NCI-H345 treated with DMSO at 0.1 percent for 48 hours (cell line): ENCODE results near the gene ZNF213.
A peak's percentile ranks its signal among the peaks of the same experiment; 100 is the strongest.
"Not testable (repeated sequence)": the region's sequence is repeated elsewhere in the genome, so short reads cannot be mapped to it uniquely, and the experiment has no call there.

Experiments used
- DNase-seq: peaks from one replicate; lab custom pipeline; 2025; ENCODE audit not compliant: unreplicated experiment; lab: John Stamatoyannopoulos, UW

The ZNF213 gene

DNA sequence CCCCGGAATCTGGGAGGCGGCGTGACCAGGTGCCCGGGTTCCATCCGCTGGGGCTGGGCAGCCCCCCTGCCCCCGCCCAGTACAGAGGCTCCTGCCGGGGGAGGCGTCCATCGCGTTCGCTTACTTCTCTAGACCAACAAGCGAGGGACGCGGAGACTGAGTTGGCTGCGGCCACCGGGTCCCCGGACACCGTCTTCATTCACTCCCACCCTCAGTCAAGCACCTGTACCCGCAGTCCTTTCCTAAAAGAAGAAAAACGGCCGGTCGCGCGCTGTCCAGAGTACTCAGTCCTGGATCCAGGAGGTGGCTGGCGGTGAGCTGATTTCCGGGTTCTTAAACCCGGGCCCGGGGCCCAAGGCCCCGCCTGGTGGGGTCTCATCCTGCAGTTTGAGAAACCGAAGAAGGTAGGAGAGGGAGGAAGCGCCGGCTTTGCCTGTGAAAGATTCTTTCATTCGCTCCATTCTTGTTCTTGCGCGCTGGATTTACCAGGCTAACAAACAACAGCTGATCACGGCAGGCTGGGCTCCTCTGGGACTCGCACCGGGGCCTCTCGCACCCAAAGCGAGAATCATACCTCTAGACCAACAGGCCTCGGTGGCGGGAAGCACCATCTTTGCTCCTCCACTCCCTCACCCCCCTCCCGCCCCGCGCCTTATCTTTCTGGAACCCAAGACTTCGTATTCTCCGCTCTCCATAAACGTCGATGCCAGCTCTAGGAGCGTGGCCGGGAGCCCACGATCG lies 35.8 kb downstream of the ZNF213 start:
- DNase-seq, result no peak

DNA sequence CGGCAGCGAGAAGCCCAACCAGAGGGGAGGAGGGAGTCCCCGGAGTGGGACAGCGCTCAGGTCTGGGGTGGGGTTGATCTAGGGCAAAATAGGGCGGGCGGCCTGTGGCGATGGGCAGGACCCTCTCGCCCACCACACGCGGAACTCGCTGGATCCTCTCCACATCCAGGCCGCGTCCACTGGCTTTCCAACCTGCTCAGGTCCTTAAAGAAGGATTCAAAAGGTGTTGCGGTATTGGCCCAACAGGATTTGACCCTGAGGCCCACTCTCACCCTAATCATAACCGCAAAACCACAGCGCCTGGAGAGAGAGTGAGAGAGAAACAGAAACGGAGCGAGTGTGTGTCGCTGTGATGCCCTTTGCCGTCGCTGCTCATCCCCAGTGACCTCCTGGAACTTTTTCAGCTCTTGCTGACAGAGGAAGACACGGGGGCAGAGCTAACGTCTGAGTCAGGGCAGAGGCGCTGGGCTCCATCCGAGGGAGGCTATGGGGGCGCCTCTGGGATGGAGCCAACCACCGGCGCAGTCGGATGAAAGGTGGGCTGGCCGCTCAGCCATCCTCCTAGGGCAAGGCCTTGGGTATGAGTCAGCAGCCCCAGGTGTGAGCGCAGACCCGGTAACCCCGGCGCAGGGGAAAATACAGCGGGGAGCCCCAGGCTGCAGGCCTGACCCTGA lies 36.5 kb downstream of the ZNF213 start:
- no peak for DNase-seq

DNA sequence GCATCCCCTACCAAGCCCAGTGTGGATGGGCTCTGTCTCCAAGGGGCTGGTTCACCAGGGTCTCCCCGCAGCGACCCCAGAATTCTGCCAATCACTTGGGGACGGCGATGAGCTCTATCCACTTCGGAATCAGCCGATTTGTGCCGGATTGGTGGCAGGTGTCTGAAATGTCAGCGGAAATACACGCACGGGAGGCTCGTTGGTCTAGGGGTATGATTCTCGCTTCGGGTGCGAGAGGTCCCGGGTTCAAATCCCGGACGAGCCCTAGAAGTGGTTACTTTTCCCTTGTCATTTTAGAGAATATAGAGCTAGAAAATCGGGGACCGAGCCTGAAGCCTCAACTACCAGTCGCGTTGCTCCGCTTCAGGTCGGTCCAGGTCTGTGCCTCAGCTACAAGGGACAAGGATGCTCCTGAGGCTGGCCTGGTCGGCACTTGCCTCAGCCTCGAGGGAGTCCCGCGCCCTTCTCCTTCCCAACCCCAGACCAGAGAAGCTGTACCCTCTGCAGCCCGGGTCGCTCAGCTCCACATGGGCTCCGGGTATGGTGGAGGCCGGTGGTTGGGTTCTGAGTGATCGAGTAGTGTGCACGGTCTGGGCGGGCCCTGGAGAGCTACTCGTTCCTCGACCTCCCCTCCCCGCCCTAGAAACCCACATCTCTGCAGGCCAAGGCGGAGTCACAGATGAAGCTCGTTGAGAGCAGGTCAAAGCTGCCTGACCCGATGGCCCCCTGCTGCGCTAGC lies 37.2 kb downstream of the ZNF213 start:
- no peak for DNase-seq

DNA sequence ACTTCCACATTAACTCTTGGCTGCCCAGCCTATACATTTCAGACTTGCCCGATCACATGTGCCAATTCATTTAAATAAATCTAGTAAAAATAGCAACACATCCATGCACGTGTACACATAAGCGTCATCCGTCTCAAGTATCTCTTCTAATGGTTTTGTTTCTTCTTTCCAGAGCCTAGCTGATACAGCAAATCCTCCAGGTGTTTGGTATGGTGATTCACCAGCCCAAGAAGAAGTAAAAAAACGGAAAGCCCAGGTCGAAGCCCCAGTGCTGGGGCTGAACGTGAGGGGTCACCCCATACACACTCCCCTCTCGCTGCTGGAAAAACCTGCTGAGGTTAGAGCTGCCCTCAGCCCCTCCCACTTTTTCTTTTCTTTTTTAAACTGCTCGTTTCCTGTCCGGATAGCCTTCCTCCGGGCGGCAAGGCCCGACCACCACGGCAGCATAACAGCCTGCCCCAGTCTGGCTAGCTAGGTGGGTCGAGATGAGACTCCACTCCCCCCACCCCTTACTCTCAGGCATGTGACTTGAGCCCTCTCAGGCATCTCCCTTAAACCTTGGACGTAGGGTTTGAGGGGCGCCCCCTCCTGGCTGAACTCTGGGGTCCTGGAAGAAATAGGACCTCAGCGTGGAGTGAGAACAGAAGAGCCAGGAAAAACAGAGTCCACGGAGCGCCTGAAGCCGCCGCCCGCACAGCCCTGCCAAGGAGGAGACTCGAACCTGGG lies 39.2 kb downstream of the ZNF213 start:
- no peak for DNase-seq

DNA sequence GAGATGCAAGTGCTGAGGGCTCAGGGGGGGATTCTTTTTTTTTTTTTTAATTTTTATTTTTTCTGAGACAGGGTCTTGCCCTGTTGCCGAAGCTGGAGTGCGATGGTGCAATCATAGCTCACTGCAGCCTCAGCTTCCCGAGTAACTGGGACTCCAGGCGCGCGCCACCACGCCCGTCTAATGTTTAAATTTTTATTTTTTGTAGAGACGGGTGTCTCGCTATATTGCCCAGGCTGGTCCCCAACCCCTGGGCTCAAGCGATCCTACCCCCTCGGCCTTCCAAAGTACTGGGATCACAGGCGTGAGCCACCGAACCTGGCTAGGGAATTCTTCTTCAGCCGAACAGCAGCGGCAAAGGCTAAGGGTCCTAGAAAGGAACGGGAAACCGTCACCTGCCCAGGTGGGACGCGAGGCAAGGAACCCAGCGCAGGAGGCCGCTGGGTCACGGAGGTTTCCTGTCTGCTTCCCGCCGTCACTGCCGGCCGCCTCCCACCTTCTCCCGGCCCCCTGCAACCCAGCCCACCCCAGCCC lies 39.9 kb downstream of the ZNF213 start:
- DNase-seq, result no peak

DNA sequence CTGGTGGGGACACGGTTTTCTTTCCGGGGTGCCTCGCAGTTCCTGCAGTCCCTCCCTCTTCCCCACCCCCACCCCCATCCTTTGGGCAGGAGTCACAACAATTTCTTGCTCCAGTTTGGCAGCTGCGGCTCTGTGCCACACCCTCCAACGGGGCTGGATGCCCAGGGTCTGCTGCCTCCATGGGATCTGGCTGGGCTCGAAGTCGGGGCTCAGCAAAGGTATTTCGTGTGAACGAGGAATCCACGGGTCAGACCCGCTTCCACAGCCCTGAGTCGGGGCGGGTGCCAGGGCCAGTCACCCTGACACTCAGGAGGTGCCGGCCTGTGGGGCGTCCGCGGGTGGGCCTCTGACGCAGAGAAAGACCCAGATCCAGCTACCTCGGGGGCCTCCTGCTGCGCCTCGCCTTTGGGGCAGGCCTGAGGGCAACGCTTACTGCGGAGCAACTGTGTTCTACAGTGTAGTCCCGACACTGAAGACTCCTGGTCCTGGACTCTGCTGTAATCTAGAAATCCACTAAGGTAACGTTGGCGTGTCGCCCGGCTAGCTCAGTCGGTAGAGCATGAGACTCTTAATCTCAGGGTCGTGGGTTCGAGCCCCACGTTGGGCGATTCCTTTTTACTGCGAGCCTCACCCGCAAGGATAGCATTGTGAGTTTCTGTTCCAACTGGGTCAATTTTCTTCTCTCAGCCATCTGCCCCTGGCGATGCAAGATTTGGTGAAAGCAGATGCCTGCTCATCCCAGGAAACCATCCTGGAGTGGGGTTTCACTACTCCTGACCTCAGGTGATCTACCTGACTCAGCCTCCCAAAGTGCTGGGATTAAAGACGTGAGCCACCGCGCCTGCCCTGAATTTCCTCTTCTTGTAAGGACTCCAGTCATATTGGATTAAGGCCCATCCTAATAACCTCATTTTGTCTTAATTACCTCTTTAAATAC lies 40.6 kb downstream of the ZNF213 start:
- DNase-seq, result no peak

DNA sequence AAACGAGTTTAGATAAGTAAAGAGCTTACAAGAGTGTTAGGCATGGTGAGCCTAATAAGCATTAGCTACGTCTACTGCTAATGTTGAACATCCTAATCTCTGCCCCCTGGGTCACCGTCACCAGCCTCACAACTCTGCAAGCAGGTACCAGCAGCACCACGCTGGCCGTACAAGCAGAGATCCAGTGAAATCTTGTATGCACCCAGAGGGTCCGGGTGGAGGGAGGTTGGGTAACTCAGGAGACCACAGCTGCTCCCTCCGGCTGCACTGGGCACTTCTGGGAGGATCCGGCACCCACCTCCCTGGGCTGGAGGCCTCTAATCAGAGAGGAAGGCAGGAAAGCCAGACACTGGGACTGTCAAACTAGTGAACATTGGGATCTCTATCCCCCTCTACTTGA lies 44.8 kb downstream of the ZNF213 start:
- no peak for DNase-seq

DNA sequence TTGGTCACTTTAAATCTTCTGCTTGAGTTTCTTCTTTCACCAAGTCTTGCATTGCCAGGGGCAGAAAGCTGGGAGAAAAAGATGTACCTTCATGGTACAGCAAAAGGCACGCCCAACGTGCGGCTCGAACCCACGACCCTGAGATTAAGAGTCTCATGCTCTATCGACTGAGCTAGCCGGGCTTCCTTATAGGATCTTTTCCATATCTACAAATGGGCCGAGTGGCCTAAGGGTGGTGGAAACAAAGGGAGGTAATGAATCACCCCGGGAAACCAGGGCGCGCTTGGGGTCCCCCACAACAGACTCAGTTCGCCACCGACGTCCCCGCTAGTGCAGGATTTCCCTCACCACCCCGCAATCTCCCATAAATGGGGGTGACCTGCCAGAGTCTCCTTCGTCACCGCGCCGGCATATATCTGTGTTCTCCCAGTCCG lies 45.6 kb downstream of the ZNF213 start:
- no peak for DNase-seq

DNA sequence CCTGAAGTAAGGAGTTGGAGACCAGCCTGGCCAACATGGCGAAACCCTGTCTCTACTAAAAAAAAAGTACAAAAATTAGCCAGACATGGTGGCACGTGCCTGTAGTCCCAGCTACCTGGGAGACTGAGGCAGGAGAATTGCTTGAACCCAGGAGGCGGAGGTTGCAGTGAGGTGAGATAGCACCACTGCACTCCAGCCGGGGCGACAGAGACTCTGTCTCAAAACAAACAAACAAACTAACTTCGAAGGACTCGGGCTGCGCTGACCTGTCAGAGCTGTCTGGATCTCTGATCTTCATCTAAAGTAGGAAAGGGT lies 47.4 kb downstream of the ZNF213 start:
- not testable (repeated sequence) for DNase-seq

DNA sequence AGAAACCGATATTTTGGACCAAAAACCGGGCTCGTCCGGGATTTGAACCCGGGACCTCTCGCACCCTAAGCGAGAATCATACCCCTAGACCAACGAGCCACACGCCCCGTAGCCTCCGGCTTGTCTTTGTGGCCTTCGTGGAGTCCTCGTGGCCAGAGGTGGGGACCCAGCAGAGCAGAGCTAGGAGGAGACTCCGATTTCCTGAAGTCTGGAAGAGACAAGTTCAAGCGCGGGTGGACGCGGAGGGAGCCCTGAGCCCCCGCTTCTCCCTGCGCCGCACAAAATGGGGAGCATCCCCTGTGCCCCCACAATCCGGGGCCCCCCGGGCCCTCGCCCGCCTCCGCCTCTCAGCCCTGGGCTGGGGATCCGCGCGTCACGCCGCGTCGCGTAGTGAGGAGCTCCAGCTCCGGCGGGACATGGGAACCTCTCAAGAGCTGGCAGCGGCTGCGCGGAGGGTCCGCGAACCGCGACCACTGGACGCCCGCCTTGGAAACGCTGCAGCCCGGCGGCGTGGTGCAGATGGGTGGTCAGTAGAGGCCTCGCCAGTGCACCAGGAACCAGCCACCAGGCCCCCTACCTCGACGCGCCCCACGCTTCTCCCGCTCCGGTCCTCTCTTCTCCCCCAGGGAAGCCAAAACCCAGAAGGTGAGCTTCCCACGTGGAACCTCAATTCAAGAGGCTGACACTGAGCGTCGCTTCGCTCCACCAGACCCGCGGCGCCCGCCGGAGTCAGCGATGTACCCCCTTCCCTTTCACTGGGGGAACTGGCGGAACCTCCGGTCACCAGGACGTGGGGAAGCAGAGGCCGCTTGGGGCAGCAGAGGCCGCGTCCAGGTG lies 48.0 kb downstream of the ZNF213 start:
- no peak for DNase-seq

DNA sequence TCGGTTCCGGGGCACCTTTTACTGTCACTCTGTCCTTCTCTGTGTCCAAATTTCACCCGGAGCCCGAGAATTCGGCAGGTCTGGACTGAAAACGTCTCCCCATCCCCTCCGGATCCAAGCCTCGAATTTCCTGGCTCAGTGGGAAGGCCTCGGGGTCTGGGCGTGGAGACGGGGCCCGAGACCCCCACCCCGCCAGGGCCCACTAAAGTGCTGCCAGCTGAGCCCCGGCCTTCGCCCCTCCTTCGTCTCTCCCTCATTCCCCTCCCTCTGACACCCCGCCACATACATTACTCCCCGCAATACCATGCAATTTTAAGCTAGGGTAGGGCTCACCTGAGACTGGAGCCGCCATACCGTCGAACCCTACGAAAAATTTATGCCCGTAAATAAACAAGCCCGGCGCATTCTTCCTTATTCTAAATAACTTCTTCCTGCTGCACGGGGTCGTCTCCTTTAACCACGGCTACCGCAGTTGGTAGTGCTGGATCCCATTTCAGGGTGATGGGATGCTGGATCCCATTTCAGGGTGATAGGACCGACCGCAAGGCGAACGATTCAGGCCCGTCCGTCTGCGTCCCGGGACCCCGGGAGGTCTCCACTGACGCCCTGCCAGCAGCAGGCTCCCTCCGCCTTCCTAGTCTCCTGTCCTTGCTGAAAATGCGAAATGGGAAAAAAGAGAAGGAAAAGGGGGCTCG lies 48.8 kb downstream of the ZNF213 start:
- peak; percentile 19 for DNase-seq

DNA sequence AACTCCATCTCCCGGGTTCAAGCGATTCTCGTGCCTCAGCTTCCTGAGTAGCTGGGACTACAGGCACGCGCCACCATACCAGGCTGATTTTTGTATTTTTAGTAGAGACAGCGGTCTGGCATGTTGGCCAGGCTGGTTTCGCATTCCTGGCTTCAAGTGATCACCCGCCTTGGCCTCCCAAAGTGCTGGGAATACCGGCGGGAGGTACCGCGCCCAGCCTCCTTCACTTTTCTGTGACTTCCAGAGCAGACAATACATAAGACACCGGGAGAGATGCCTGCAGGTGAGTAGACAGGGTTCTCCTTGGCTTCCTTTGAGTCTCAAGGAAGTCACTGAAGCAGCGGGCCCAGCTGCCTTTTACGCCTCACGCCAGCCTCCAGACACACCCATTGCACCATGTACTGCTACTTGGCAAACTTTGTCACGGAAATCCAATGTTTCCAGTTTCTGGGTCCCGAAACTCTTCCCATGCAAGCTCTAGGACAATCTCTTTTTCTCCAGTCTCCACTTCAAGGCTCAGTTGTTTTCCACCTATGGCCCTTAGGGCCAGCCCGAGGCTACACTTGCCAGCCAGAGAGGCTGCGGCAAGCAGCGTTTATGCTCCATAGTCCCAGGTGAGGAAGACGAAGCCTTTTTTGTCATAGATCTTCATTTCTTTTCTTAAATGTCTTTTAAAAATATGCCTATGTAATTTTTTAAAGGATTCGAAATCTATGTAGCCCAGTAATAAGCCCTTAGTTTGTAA lies 52.3 kb downstream of the ZNF213 start:
- DNase-seq, result no peak

DNA sequence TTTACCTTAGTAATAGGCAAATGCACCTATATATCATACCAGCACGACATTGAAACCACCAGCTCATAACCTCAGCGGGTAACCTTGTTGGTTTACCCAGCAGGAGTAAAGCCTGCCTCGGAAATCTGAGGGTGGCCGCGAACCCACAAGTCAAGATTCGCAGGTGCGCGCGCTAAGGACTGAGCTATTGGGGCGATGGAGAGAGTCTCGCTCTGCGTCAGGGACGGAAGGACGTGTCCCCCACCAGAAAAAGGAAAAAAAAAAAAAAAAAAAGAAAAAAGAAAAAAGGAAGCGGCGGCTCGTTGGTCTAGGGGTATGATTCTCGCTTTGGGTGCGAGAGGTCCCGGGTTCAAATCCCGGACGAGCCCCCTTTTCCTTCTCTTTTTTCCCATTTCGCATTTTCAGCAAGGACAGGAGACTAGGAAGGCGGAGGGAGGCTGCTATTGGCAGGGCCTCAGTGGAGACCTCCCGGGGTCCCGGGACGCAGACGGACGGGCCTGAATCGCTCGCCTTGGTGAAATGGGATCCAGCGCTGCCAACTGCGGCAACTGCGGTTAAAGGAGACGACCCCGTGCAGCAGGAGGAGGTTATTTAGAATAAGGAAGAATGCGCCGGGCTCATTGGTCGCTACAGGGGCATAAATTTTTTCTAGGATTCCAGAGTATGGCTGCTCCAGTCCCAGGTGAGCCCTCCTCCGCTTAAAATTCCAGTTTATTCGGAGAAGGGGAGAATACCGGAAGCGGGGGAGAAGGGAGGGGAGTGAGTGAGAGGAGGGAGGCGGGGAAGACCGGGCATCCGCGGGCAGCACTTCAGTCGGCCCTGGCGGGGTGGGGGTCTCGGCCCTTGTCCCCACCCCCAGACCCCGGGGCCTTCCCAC lies 53.2 kb downstream of the ZNF213 start, which contains the start of gene OR1F1:
TSS of gene OR1F1 (plus strand) at position 407 of the 877 bp plus-strand sequence.
- peak; percentile 36 for DNase-seq

DNA sequence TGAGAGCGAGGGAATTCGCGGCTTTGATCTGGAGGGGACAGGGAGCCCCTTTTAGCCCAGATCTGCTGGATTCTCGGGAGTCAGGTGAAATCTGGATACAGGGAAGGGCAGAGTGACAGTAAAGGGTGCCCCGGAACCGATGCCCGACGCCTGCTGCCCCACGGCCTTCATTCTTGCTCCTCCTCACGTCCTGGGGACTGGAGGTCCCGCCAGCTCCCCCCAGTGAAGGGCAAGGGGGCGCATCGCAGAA lies 53.8 kb downstream of the ZNF213 start:
- no peak for DNase-seq

DNA sequence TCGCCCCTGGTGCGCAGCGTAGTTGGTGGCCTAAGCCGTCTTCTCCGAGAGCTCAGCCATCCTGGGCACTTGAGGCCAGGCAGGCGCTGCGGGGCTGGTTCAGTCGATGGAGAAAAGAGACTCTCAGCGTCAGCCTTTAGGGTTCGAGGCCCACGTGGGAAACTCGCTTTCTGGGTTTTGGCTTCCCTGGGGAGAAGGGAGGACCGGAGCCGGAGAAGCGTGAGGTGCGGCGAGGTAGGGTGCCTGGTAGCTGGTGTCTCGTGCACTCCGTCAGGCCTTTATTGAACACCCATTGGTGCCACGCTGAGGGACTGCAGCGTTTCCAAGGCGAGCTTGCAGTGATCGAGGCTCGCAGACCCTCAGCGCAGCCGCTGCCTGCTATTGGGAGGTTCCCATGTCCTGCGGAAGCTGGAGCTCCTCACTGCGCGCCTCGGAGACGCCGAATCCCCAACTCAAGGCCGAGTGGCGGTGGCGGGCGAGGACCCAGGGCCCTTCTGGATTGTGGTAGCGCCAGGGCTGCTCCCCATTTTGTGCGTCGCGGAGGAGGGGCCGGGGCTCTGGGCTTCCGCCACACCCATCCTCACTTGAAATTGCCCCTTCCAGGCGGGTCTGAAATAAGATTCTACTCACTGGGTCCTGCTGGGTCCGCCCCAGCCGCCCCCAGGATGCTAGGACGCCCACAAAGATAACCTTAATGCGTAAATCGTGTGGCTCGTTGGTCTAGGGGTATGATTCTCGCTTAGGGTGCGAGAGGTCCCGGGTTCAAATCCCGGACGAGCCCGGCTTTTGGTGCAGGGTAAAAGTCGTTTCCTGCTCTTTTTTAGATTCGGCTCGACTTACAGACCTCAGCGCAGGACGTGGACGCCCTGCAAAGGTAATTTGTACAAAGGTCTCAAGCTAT lies 54.3 kb downstream of the ZNF213 start:
- no peak for DNase-seq

DNA sequence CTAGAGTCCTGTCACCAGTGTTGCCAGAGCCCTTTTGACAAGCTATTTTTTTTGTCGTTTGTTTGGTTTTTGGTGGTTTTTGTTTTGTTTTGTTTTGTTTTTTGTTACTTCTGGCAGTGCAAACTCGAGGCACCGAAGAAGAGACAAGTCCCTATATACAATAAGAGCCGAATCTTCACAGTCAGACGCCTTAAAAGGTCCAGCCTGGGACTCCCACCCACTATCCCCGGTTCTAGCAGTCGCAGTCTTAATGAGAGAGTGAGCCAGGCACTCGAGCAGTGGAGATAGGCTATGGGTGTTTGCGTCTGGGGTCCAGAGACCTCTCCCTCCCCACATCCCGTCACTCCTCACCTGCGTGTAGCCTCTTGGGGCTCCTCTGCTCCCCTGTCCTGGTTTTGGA lies 55.0 kb downstream of the ZNF213 start:
- no peak for DNase-seq
